Osteocyte (in vitro differentiated cells): ENCODE measurements around the gene CLEC9A. TPM values are rescaled to one million over a fixed set of nuclear protein-coding genes. Genes with fewer than 3 reads are reported as not detected.

Source experiments
- DNase-seq: peaks from one replicate; pipeline ENCODE4 v3.0.0; 2021; ENCODE audit warnings: mixed read lengths; ENCODE audit not compliant: unreplicated experiment; ENCODE audit errors: extremely low spot score
- H3K27ac Mint-ChIP-seq: one replicate; pipeline ENCODE4 v1.8.0; 2021; ENCODE audit warnings: mild to moderate bottlenecking, mixed read lengths; ENCODE audit not compliant: unreplicated experiment
- H3K27me3 Mint-ChIP-seq: one replicate; pipeline ENCODE4 v1.8.0; 2021; ENCODE audit warnings: mixed read lengths; ENCODE audit not compliant: unreplicated experiment
- H3K36me3 Mint-ChIP-seq: one replicate; pipeline ENCODE4 v1.8.0; 2021; ENCODE audit warnings: mixed read lengths; ENCODE audit not compliant: unreplicated experiment
- H3K4me1 Mint-ChIP-seq: one replicate; pipeline ENCODE4 v1.8.0; 2021; ENCODE audit warnings: mixed read lengths; ENCODE audit not compliant: unreplicated experiment
- H3K4me3 Mint-ChIP-seq: one replicate; pipeline ENCODE4 v1.8.0; 2021; ENCODE audit warnings: mild to moderate bottlenecking, moderate library complexity, mixed read lengths; ENCODE audit not compliant: unreplicated experiment
- H3K9me3 Mint-ChIP-seq: one replicate; pipeline ENCODE4 v1.8.0; 2021; ENCODE audit warnings: mixed read lengths; ENCODE audit not compliant: unreplicated experiment
- CTCF ChIP-seq: fragments of 200-600 bp; sonication (generic); IDR thresholded peaks from 2 replicates; pipeline ENCODE4 v1.5.0; 2021; ENCODE audit warnings: antibody characterized with exemption, mild to moderate bottlenecking, moderate library complexity
- total RNA-seq: library from RNA; stranded (reverse); gene quantifications from 2 replicates; pipeline ENCODE4 v1.2.1, GENCODE V29; 2021

The CLEC9A gene
- total RNA-seq, 1 donor from 2014 or later = not detected

GRCh38 chr12:10012630-10013330 is 17.7 kb upstream of the CLEC9A start:
- H3K27me3 Mint-ChIP-seq = peaks cover 18% of the 10 kb centered on the region

GRCh38 chr12:10015450-10015849 is 15.0 kb upstream of the CLEC9A start:
- H3K9me3 Mint-ChIP-seq = no peaks in the 10 kb centered on the region
- no peak for TF ChIP-seq CTCF
- H3K4me3 Mint-ChIP-seq = no peak overlapping the region
- no peaks in the 10 kb centered on the region for H3K36me3 Mint-ChIP-seq
- no peak overlapping the region for H3K27ac Mint-ChIP-seq
- peaks cover 14% of the 10 kb centered on the region for H3K27me3 Mint-ChIP-seq
- DNase-seq = no peak
- no peaks in the 10 kb centered on the region for H3K4me1 Mint-ChIP-seq

More at GRCh38 chr12:10012630-10013330, 17.7 kb upstream of the CLEC9A start:
- DNase-seq = no peak
- no peaks in the 10 kb centered on the region for H3K4me1 Mint-ChIP-seq
- H3K4me3 Mint-ChIP-seq = no peak overlapping the region
- H3K9me3 Mint-ChIP-seq = no peaks in the 10 kb centered on the region
- no peak for TF ChIP-seq CTCF
- H3K36me3 Mint-ChIP-seq = no peaks in the 10 kb centered on the region
- H3K27ac Mint-ChIP-seq = no peak overlapping the region

GRCh38 chr12:10016881-10017280 is 13.6 kb upstream of the CLEC9A start:
- Mint-ChIP-seq H3K27me3 (peaks cover 8% of the 10 kb centered on the region), H3K4me1 (no peaks in the 10 kb centered on the region), H3K9me3 (no peaks in the 10 kb centered on the region), H3K36me3 (no peaks in the 10 kb centered on the region), H3K4me3 (no peak overlapping the region), H3K27ac (no peak overlapping the region)
- TF ChIP-seq CTCF = no peak
- DNase-seq = no peak

- no peaks in the 10 kb centered on the region for H3K36me3 Mint-ChIP-seq
- H3K9me3 Mint-ChIP-seq = no peaks in the 10 kb centered on the region
- no peaks in the 10 kb centered on the region for H3K27me3 Mint-ChIP-seq
- no peak for DNase-seq
- no peaks in the 10 kb centered on the region for H3K4me1 Mint-ChIP-seq
- no peak overlapping the region for H3K27ac Mint-ChIP-seq
- TF ChIP-seq CTCF = no peak
- no peak overlapping the region for H3K4me3 Mint-ChIP-seq
Observed at GRCh38 chr12:10018386-10018785, 12.1 kb upstream of the CLEC9A start.

- TF ChIP-seq CTCF = no peak
- no peak overlapping the region for H3K4me3 Mint-ChIP-seq
- no peaks in the 10 kb centered on the region for H3K4me1 Mint-ChIP-seq
- H3K27ac Mint-ChIP-seq = no peak overlapping the region
- DNase-seq = no peak
- no peaks in the 10 kb centered on the region for H3K27me3 Mint-ChIP-seq
- no peaks in the 10 kb centered on the region for H3K36me3 Mint-ChIP-seq
- no peaks in the 10 kb centered on the region for H3K9me3 Mint-ChIP-seq
Observed at GRCh38 chr12:10021342-10021741, 9.1 kb upstream of the CLEC9A start.
